GM20000 (cell line): ENCODE measurements around the gene CCNB2.

Experiments
- DNase-seq: peaks from one replicate; pipeline ENCODE4 v3.0.0; 2012; ENCODE audit warnings: low spot score
- CTCF ChIP-seq: IDR thresholded peaks from 2 replicates; pipeline ENCODE4 v1.5.1; 2012; ENCODE audit warnings: mild to moderate bottlenecking, control low read depth; ENCODE audit errors: extremely low read depth, missing control alignments

CCNB2 gene

GRCh38 chr15:59147666-59148065 lies 42.7 kb downstream of the CCNB2 start:
- DNase-seq, result no peak
- TF ChIP-seq CTCF, result no peak

DNA sequence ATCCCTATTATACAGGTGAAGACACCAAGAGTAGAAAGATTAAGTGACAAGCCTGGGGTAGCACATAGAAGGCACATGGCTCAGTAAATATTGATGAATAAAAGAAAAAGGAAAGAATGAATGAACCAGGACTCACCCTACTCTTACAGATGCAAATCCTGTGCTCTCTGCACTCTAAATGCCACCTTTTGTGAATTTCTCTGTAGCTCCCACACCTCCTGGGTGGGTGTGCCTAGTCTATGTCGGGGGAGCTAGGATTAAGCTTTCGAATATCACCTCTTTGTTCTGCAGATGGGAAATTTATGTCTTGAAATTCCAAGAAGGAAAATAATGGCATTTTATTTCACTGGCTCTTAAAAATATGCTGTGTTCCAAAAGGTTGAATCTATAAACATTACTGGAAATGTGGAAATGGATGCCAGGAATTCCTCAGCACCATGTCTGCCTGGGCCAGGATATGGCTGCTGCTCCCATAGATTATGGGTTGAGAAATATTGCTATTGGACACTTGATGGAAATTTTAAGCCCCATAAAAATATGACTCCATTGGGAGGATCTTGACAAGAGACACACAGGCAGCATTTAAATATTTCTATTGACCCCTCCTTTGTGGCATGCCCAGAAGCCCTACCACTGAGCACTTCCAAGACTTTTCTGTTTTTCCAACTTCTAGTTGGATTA lies 43.3 kb downstream of the CCNB2 start:
- TF ChIP-seq CTCF, result no peak
- DNase-seq, result no peak

DNA sequence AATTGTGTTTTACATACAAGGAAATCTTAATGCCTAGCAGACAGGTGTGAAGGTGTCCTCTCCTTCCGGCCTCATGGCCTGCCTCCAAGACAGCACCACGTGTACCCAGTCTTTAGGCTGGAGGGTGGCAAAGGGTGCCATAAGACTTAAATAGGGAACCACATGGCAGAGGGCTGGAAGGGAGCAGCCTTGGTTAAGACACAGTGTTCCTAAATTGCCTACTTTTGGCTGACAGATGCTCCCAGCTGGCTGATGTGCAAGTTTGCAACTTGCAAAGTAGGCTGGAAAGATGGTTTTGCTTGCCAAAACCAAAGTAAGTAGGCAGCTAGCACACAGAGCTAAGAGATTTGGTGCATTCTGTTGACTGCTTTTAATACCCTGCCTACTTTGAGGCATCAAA lies 45.2 kb downstream of the CCNB2 start:
- no peak for TF ChIP-seq CTCF

DNA sequence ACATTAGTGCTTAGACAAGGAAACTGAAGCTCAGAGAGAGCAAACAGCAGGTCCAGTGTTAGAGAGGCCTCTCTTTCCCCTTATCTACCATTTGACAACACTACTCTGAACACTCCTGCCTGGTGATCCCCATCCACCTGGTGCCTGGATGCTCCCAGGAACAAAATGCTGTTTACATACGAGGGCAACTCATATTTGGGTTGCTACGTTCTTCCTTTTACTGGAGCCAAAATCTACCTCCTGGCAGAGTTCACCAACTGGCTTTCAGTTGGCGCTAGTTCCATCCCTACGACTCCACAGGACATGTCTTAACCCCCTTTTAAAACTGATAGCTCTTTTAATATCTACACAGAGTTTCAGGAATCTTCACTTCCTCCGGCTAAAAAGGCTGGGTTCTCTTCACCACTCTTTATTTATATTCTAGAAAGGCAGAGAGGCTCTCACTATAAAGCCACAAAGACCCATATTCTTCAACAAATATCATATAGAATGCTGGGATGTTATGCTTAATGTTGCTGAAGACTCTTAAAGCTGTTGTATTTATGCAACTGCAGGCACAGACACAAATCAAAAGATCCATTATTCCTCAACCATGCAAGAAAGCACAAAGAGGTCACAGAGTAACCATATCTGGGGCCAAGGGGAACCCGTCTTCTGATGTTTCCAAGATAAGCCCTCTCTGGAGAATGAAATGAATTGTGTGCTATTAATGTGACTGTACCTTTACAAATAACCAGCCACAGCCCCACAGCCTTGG lies 47.9 kb downstream of the CCNB2 start:
- no peak for DNase-seq
- TF ChIP-seq CTCF, result no peak

More for the DNA sequence above, 45.2 kb downstream of the CCNB2 start:
- no peak for DNase-seq

DNA sequence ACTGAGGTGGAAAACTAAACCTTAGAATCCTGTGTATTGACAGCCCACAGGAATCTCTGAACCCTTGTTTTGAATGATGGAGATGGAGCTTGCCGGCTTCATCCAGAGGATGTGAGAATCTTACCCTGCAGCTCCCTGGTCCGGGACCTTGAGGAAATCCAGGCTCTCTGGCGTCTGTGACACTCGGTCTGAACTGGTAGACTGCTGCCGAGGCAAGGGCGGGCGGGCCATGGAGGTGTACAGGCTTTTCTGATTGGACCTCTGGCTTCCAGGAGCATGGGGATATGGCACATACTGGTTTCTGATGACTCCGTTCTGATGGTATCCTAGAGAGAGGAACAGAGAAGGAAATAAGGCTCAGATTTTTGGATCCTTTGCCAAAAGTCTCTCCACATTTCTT lies 48.5 kb downstream of the CCNB2 start:
- TF ChIP-seq CTCF, result no peak
- DNase-seq, result no peak

GRCh38 chr15:59154243-59154642 lies 49.3 kb downstream of the CCNB2 start:
- no peak for TF ChIP-seq CTCF
- no peak for DNase-seq

DNA sequence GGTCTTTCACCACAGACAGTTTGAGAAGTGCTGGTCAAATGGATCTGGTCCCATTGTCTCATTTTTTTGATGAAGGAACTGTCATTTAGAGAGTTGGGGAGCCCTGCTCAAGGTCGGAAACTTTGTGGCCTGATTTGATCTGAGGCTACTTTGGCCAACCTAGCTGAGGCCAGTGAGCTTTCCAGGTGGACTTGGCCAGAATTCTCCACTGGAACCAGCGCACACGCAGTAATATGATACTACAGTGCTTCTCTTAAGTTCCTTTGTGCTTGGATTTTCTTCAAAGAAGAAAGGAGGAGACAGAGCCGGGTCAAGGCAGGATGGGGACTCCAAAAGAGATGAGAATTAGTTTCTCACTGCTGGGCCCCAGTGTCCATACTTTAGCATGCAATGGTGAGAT lies 50.5 kb downstream of the CCNB2 start:
- TF ChIP-seq CTCF, result no peak
- no peak for DNase-seq
